GM19193 (cell line): ENCODE data around the gene CHCHD1.

ENCODE experiments used
- POLR2A ChIP-seq: IDR thresholded peaks from 4 replicates; pipeline ENCODE4 v1.6.1; 2011; ENCODE audit not compliant: insufficient read depth, insufficient read length; ENCODE audit errors: extremely low read depth

CHCHD1 gene

GRCh38 chr10:73799899-73800559, 18.2 kb downstream of the CHCHD1 start:
- TF ChIP-seq POLR2A, result no peak

DNA sequence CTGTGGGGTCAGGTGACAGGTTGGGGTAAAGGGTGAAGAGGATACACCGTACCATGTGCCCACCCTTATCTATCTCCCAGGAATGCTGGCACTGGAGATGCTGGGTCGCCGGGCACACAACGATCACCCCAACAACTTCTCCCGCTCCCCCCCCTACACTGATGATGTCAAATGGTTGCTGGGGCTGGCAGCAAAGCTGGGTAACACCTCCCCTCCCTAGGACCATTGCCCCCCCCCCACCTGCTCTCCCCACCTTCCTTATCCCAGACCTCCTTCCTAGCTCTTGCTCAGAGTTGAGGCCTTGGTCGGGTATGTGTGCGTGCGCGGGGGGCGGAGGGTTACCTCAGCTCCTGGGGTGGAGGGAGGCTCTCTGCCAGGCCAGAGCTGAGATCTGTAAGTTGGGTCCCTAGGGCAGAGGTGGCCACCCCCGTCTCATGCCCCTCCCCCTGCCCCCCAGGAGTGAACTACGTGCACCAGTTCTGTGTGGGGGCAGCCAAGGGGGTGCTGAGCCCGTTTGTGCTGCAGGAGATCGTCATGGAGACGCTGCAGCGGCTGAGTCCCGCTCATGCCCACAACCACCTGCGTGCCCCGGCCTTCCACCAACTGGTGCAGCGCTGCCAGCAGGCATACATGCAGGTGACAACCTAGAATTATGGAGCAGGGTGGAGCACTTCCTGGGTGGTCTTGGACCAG, 18.9 kb downstream of the CHCHD1 start:
- TF ChIP-seq POLR2A, result no peak

DNA sequence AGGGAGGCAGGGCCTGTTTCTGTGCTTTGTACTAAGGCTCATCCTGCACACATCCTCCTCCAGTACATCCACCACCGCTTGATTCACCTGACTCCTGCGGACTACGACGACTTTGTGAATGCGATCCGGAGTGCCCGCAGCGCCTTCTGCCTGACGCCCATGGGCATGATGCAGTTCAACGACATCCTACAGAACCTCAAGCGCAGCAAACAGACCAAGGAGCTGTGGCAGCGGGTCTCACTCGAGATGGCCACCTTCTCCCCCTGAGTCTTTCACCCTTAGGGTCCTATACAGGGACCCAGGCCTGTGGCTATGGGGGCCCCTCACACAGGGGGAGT, 19.4 kb downstream of the CHCHD1 start:
- no peak for TF ChIP-seq POLR2A

GRCh38 chr10:73802276-73802991, 20.6 kb downstream of the CHCHD1 start:
- peak; percentile 39 for TF ChIP-seq POLR2A

- no peak for TF ChIP-seq POLR2A
These were observed 21.9 kb downstream of the CHCHD1 start for GRCh38 chr10:73803680-73804286.

DNA sequence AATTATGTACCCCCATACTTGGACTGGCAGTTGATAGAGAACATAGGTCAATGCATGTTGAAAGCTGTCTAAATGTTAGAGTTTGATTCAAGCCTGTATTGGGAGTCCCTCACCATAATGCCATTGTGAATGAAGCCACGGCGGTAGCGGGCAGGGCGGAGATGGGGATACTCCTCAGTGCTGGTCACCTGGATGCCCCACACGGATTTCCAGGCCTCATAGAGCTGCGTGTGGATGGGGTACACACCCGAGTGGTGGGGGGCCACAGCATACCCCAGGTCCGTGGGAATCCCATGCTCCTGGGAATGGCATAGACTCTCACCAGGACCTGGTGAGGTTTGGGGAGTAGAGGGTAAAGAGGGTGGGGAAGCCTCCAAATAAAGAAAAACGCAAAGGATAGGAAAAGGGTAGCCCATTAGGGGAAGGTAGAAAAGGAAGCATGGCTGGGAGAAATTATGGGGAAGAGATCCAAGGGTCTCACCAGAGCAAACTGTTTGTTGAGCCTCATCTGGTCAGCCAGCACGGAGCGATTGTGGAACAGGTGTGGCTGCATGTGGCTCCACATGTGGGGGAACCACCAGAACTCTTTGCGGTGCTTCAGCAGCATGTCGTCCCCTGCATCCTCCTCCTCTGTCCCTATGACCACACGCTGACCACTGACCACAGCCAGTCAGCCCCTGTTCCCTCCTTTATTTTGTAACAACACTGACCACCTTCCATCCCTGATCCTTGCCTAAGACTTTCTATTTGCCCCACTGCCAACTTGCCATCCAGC, 24.5 kb downstream of the CHCHD1 start:
- TF ChIP-seq POLR2A, result no peak

- TF ChIP-seq POLR2A, result no peak
These were observed 25.6 kb downstream of the CHCHD1 start for GRCh38 chr10:73807471-73807870.

GRCh38 chr10:73808021-73808815, 26.4 kb downstream of the CHCHD1 start:
- TF ChIP-seq POLR2A, result no peak

DNA sequence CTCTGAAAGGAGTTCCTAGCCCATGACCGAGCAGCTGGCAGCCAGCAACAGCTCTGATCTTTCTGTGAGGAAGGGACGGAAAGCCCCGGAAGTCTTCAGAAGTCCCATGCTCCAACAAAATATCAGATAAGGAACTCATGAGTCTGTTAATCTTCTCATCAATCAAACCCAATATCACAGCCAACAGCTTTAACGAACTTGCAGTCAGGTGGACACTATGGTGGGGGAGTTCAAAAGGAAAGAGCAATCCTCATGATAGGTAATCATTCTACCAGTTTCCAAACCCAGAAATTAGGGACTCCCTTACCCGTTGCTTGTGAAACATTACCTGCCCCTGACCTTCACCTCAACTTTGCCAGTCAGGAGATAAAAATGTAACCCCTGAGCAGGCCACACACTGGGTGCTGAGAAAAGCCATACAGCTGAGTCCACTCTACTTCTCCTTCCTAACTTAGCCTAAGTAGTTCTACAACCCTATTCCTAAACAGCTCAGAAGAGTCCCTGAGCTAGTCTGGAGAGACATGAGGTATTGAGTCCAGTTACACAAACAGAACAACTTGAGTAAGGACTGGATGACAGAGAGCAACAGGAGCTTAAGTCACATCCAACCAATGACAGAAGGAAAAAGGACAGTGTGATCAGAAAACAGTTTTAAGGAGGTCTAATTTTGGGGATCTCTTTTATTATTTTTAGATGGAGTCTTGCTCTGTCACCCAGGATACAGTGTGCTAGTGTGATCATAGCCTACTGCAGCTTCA, 27.4 kb downstream of the CHCHD1 start:
- TF ChIP-seq POLR2A, result no peak

- TF ChIP-seq POLR2A, result no peak
These were observed 28.5 kb downstream of the CHCHD1 start for GRCh38 chr10:73810358-73810734.

GRCh38 chr10:73810735-73811465, 29.1 kb downstream of the CHCHD1 start:
- no peak for TF ChIP-seq POLR2A

DNA sequence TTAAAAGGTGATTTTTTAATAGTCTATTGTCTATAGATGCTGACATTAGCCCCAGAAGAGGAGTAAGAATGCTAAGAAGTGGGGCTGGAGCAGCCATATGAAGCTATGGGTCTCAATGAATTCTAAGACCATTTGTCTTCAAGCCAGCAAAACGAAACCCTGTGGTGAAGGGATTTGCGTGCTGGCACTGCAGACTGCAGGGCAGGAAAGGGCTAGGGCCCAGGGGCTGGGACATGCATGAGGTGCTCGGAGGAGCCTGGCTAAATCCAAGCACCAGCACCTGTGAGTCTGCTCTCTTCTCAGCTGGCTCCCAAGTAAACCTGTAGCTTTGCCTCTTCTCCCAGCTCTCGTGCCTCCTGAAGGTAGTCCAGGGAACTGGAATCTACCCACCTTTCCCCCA, 30.8 kb downstream of the CHCHD1 start:
- TF ChIP-seq POLR2A, result no peak

DNA sequence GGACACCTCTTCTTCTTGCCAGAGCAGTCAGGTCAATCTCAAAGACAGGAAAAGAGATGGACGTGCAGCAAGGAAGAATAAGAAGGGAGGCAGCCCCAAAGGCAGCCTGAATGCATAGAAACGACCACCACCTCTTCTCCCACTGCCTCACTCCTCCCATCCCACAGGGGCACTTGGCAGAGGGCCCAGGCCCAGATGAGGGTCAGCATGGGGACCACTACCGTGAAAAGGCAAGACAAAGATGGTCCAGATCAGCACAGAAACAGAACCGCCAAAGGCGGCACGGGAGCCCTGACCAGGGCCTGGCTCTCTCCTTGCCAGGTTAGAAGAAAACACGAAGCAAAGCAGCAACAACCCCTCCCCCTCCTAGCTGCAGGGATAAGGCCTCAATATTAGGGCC, 31.5 kb downstream of the CHCHD1 start:
- TF ChIP-seq POLR2A, result no peak

DNA sequence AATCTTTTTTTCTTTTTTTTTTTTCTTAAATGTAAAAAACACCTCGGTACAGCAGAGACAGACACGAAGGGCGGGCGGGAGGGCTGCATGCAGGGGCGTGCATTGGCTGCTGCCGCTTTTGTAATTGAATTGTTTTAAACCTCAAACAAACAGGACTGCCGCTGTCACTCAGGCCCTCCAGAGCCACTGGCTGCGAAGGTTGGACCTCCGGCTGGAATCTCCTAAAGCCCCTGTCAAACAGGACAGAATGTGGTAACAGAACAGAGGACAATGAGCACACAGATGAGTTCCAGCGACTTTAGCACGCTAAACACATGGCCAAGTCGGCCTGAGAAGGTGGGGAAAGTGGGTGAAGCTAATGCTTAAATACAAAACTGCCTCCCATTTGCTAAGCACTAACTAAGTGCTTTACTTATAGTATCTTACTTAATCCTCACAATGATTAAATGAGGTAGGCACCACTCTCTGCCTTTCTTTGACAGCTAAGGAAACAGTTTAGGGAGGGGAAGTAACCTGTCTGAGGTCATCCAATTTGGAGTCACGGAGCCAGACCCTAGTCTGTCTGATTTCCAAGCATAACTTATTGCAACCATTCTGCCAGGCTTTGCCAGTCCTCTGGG, 32.5 kb downstream of the CHCHD1 start:
- TF ChIP-seq POLR2A, result no peak
